IPS-15b (cell line): Measurements from ENCODE around the gene RNF224.
A peak's percentile ranks its signal among the peaks of the same experiment; 100 is the strongest.
"Not testable (repeated sequence)": the region's sequence is repeated elsewhere in the genome, so short reads cannot be mapped to it uniquely, and the experiment has no call there.

Experiments used
- H3K27me3 ChIP-seq: one replicate; pipeline ENCODE4 v1.6.1; 2013; ENCODE audit warnings: low read length; ENCODE audit not compliant: control insufficient read depth, insufficient read depth
- H3K36me3 ChIP-seq: one replicate; pipeline ENCODE4 v1.6.1; 2013; ENCODE audit warnings: low read length; ENCODE audit not compliant: control insufficient read depth, insufficient read depth
- H3K4me1 ChIP-seq: one replicate; pipeline ENCODE4 v1.6.1; 2013; ENCODE audit warnings: mild to moderate bottlenecking, low read length; ENCODE audit not compliant: control insufficient read depth, insufficient read depth
- H3K4me3 ChIP-seq: one replicate; pipeline ENCODE4 v1.5.1; 2013; ENCODE audit warnings: low read depth, low read length
- H3K9ac ChIP-seq: one replicate; pipeline ENCODE4 v1.6.1; 2013; ENCODE audit warnings: low read depth, mild to moderate bottlenecking, low read length
- H3K9me3 ChIP-seq: one replicate; pipeline ENCODE4 v1.6.1; 2013; ENCODE audit warnings: mild to moderate bottlenecking, low read length; ENCODE audit not compliant: control insufficient read depth, insufficient read depth

RNF224 gene

GRCh38 chr9:137251490-137252268 is 24.4 kb downstream of the RNF224 start:
- H3K4me1 ChIP-seq = peaks cover 4% of the 10 kb centered on the region
- H3K9me3 ChIP-seq = no peaks in the 10 kb centered on the region
- peak overlapping the region; percentile 24 for H3K9ac ChIP-seq
- no peaks in the 10 kb centered on the region for H3K27me3 ChIP-seq
- no peak overlapping the region for H3K4me3 ChIP-seq
- peaks cover 5% of the 10 kb centered on the region for H3K36me3 ChIP-seq

- Histone ChIP-seq H3K9ac (no peak overlapping the region), H3K4me3 (no peak overlapping the region), H3K36me3 (peaks cover 8% of the 10 kb centered on the region), H3K4me1 (peaks cover 4% of the 10 kb centered on the region), H3K9me3 (no peaks in the 10 kb centered on the region), H3K27me3 (no peaks in the 10 kb centered on the region)
Observed at GRCh38 chr9:137252555-137253506, 25.5 kb downstream of the RNF224 start.

GRCh38 chr9:137253717-137254623 is 26.7 kb downstream of the RNF224 start:
- Histone ChIP-seq H3K9ac (peak overlapping the region; percentile 81), H3K9me3 (no peaks in the 10 kb centered on the region), H3K4me1 (peaks cover 4% of the 10 kb centered on the region), H3K27me3 (no peaks in the 10 kb centered on the region), H3K4me3 (peak overlapping the region; percentile 86), H3K36me3 (peaks cover 11% of the 10 kb centered on the region)

GRCh38 chr9:137254624-137255447 is 27.5 kb downstream of the RNF224 start, which contains the start of gene NELFB:
TSS of gene NELFB (plus strand) at chr9:137255327.
- H3K36me3 ChIP-seq = peaks cover 15% of the 10 kb centered on the region
- peaks cover 4% of the 10 kb centered on the region for H3K4me1 ChIP-seq
- H3K4me3 ChIP-seq = peak within 1 kb of the TSS; percentile 86
- H3K9me3 ChIP-seq = no peaks in the 10 kb centered on the region
- H3K27me3 ChIP-seq = no peaks in the 10 kb centered on the region
- peak within 1 kb of the TSS; percentile 81 for H3K9ac ChIP-seq

- no peaks in the 10 kb centered on the region for H3K27me3 ChIP-seq
- H3K9ac ChIP-seq = peak overlapping the region; percentile 79
- no peaks in the 10 kb centered on the region for H3K9me3 ChIP-seq
- H3K36me3 ChIP-seq = peaks cover 15% of the 10 kb centered on the region
- H3K4me3 ChIP-seq = peak overlapping the region; percentile 80
- H3K4me1 ChIP-seq = peaks cover 4% of the 10 kb centered on the region
Observed at GRCh38 chr9:137255448-137256114, 28.3 kb downstream of the RNF224 start.

GRCh38 chr9:137256362-137256761 is 29.1 kb downstream of the RNF224 start:
- Histone ChIP-seq H3K27me3 (no peaks in the 10 kb centered on the region), H3K9ac (no peak overlapping the region), H3K4me1 (peaks cover 4% of the 10 kb centered on the region), H3K9me3 (no peaks in the 10 kb centered on the region), H3K4me3 (peak overlapping the region; percentile 80), H3K36me3 (peaks cover 15% of the 10 kb centered on the region)

- Histone ChIP-seq H3K27me3 (no peaks in the 10 kb centered on the region), H3K4me3 (no peak overlapping the region), H3K36me3 (peaks cover 15% of the 10 kb centered on the region), H3K9ac (no peak overlapping the region), H3K9me3 (no peaks in the 10 kb centered on the region), H3K4me1 (peaks cover 4% of the 10 kb centered on the region)
Observed at GRCh38 chr9:137256856-137257255, 29.6 kb downstream of the RNF224 start.

GRCh38 chr9:137262173-137262908 is 35.0 kb downstream of the RNF224 start:
- H3K27me3 ChIP-seq, H3K9ac ChIP-seq, H3K9me3 ChIP-seq, H3K4me1 ChIP-seq, H3K4me3 ChIP-seq: not testable (repeated sequence)
- peaks cover 47% of the 10 kb centered on the region for H3K36me3 ChIP-seq

- Histone ChIP-seq H3K27me3 (no peaks in the 10 kb centered on the region), H3K9me3 (no peaks in the 10 kb centered on the region), H3K4me1 (no peaks in the 10 kb centered on the region), H3K4me3 (no peak overlapping the region), H3K36me3 (peaks cover 47% of the 10 kb centered on the region), H3K9ac (no peak overlapping the region)
Observed at GRCh38 chr9:137262909-137263285, 35.6 kb downstream of the RNF224 start.

- Histone ChIP-seq H3K9ac (no peak overlapping the region), H3K9me3 (no peaks in the 10 kb centered on the region), H3K4me3 (no peak overlapping the region), H3K27me3 (no peaks in the 10 kb centered on the region), H3K36me3 (peaks cover 49% of the 10 kb centered on the region), H3K4me1 (no peaks in the 10 kb centered on the region)
Observed at GRCh38 chr9:137263506-137263905, 36.2 kb downstream of the RNF224 start.
